ENCODE data around the gene SFRP4. TPM values are rescaled to one million over a fixed set of nuclear protein-coding genes. Genes with fewer than 3 reads are reported as not detected.
A peak's percentile ranks its signal among the peaks of the same experiment; 100 is the strongest.
"Not testable (repeated sequence)": the region's sequence is repeated elsewhere in the genome, so short reads cannot be mapped to it uniquely, and the experiment has no call there.

SFRP4 gene
- total RNA-seq (100 to 1,000 TPM in 1 of 2 donors, 10 to 100 TPM in 1; 98.6 to 302 TPM), polyA plus RNA-seq (10 to 100 TPM; 15.9 to 21.6 TPM)
- long read RNA-seq, donor 1, transcript SFRP4-201 (6 exons, 2,966 nt): major isoform, 1,755 of 1,789 reads
- long read RNA-seq, donor 1, partial matches to known transcripts: 3 of 1,789 reads
- long read RNA-seq, donor 1, other reads (novel, unspliced or antisense): 29 of 1,789 reads
- long read RNA-seq, donor 2, transcript SFRP4-201 (6 exons, 2,966 nt): major isoform, 760 of 809 reads
- long read RNA-seq, donor 2, partial matches to known transcripts: 10 of 809 reads
- long read RNA-seq, donor 2, other reads (novel, unspliced or antisense): 37 of 809 reads

GRCh38 chr7:37916673-37917660 lies at the start of gene SFRP4:
Gene SFRP4 (minus strand): TSS chr7:37916817. CDS start chr7:37916537, 280 bp downstream.
- intact Hi-C loops (cut with DNase I): loop anchor here in 1 of 2 donors (5.0 kb wide), 2 partner anchors 185 to 260 kb away; partner anchors contain the start of gene STARD3NL
- peak; percentile 89 for ATAC-seq (ENCODE audit: low FRiP score)
- Histone ChIP-seq H3K27me3 (ENCODE audit: control insufficient read depth in 1 of 2, insufficient read depth in 2 of 2, low read length in 1 of 2) (no peaks in the 10 kb centered on the region), H3K9me3 (ENCODE audit: control insufficient read depth, low read length) (no peaks in the 10 kb centered on the region), H3K4me1 (ENCODE audit: control insufficient read depth in 1 of 2, insufficient read depth in 2 of 2, low read length in 2 of 2) (peaks cover 0 to 4% of the 10 kb centered on the region in 2 donors), H3K27ac (ENCODE audit: low read depth in 1 of 2, low read length in 2 of 2) (peak within 1 kb of the TSS; percentile 24 to 53), H3K4me3 (ENCODE audit: low read length in 2 of 2) (peak within 1 kb of the TSS; percentile 35 to 41), H3K36me3 (ENCODE audit: control insufficient read depth in 1 of 2, insufficient read depth in 2 of 2, low read length in 1 of 2) (no peaks in the 10 kb centered on the region)
- WGBS, 2 donors: 0% methylated on average over 41 to 46 of the region's 46 CpGs
- DNase-seq: peak; percentile 88 to 93

- intact Hi-C loops (cut with DNase I): no loop called here
- DNase-seq (no peak), ATAC-seq (ENCODE audit: low FRiP score) (no peak)
- Histone ChIP-seq H3K27ac (ENCODE audit: low read depth in 1 of 2, low read length in 2 of 2) (no peak overlapping the region), H3K27me3 (ENCODE audit: control insufficient read depth in 1 of 2, insufficient read depth in 2 of 2, low read length in 1 of 2) (no peaks in the 10 kb centered on the region), H3K4me1 (ENCODE audit: control insufficient read depth in 1 of 2, insufficient read depth in 2 of 2, low read length in 2 of 2) (no peaks in the 10 kb centered on the region), H3K36me3 (ENCODE audit: control insufficient read depth in 1 of 2, insufficient read depth in 2 of 2, low read length in 1 of 2) (no peaks in the 10 kb centered on the region), H3K9me3 (ENCODE audit: control insufficient read depth, low read length) (no peaks in the 10 kb centered on the region), H3K4me3 (ENCODE audit: low read length in 2 of 2) (no peak overlapping the region)
- 73 to 82% methylated on average over 5 of the region's 5 CpGs for WGBS, 2 donors
These were observed 47.6 kb upstream of the SFRP4 start for GRCh38 chr7:37964196-37964595.

GRCh38 chr7:37961251-37961650 lies 44.6 kb upstream of the SFRP4 start:
- no peak overlapping the region for H3K27ac ChIP-seq (ENCODE audit: low read depth in 1 of 2, low read length in 2 of 2)
- no peaks in the 10 kb centered on the region for H3K9me3 ChIP-seq (ENCODE audit: control insufficient read depth, low read length)
- no peak overlapping the region for H3K4me3 ChIP-seq (ENCODE audit: low read length in 2 of 2)
- no peaks in the 10 kb centered on the region for H3K4me1 ChIP-seq (ENCODE audit: control insufficient read depth in 1 of 2, insufficient read depth in 2 of 2, low read length in 2 of 2)
- WGBS, 2 donors: 78 to 86% methylated on average over 5 of the region's 5 CpGs
- DNase-seq (no peak), ATAC-seq (ENCODE audit: low FRiP score) (no peak)
- peaks cover 0 to 1% of the 10 kb centered on the region in 2 donors for H3K27me3 ChIP-seq (ENCODE audit: control insufficient read depth in 1 of 2, insufficient read depth in 2 of 2, low read length in 1 of 2)
- peaks cover 0 to 2% of the 10 kb centered on the region in 2 donors for H3K36me3 ChIP-seq (ENCODE audit: control insufficient read depth in 1 of 2, insufficient read depth in 2 of 2, low read length in 1 of 2)
- intact Hi-C loops (cut with DNase I): no loop called here

GRCh38 chr7:37960483-37960882 lies 43.9 kb upstream of the SFRP4 start:
- 87 to 91% methylated on average over 2 of the region's 2 CpGs for WGBS, 2 donors
- DNase-seq (no peak), ATAC-seq (ENCODE audit: low FRiP score) (no peak)
- Histone ChIP-seq H3K27ac (ENCODE audit: low read depth in 1 of 2, low read length in 2 of 2) (no peak overlapping the region), H3K36me3 (ENCODE audit: control insufficient read depth in 1 of 2, insufficient read depth in 2 of 2, low read length in 1 of 2) (peaks cover 0 to 2% of the 10 kb centered on the region in 2 donors), H3K9me3 (ENCODE audit: control insufficient read depth, low read length) (no peaks in the 10 kb centered on the region), H3K4me3 (ENCODE audit: low read length in 2 of 2) (no peak overlapping the region), H3K4me1 (ENCODE audit: control insufficient read depth in 1 of 2, insufficient read depth in 2 of 2, low read length in 2 of 2) (no peaks in the 10 kb centered on the region), H3K27me3 (ENCODE audit: control insufficient read depth in 1 of 2, insufficient read depth in 2 of 2, low read length in 1 of 2) (peaks cover 0 to 1% of the 10 kb centered on the region in 2 donors)
- intact Hi-C loops (cut with DNase I): no loop called here

- Histone ChIP-seq H3K27me3 (ENCODE audit: control insufficient read depth in 1 of 2, insufficient read depth in 2 of 2, low read length in 1 of 2) (peaks cover 0 to 1% of the 10 kb centered on the region in 2 donors), H3K4me1 (ENCODE audit: control insufficient read depth in 1 of 2, insufficient read depth in 2 of 2, low read length in 2 of 2) (no peaks in the 10 kb centered on the region), H3K36me3 (ENCODE audit: control insufficient read depth in 1 of 2, insufficient read depth in 2 of 2, low read length in 1 of 2) (peaks cover 0 to 2% of the 10 kb centered on the region in 2 donors), H3K4me3 (ENCODE audit: low read length in 2 of 2) (no peak overlapping the region), H3K9me3 (ENCODE audit: control insufficient read depth, low read length) (no peaks in the 10 kb centered on the region), H3K27ac (ENCODE audit: low read depth in 1 of 2, low read length in 2 of 2) (no peak overlapping the region)
- intact Hi-C loops (cut with DNase I): no loop called here
- WGBS, 2 donors: 73 to 74% methylated on average over 9 of the region's 9 CpGs
- no peak for ATAC-seq (ENCODE audit: low FRiP score)
- no peak for DNase-seq
These were observed 40.8 kb upstream of the SFRP4 start for GRCh38 chr7:37957221-37957970.

- Histone ChIP-seq H3K36me3 (ENCODE audit: control insufficient read depth in 1 of 2, insufficient read depth in 2 of 2, low read length in 1 of 2) (peaks cover 0 to 6% of the 10 kb centered on the region in 2 donors), H3K9me3 (ENCODE audit: control insufficient read depth, low read length) (no peaks in the 10 kb centered on the region), H3K27me3 (ENCODE audit: control insufficient read depth in 1 of 2, insufficient read depth in 2 of 2, low read length in 1 of 2) (peaks cover 0 to 1% of the 10 kb centered on the region in 2 donors), H3K27ac (ENCODE audit: low read depth in 1 of 2, low read length in 2 of 2) (no peak overlapping the region), H3K4me3 (ENCODE audit: low read length in 2 of 2) (no peak overlapping the region), H3K4me1 (ENCODE audit: control insufficient read depth in 1 of 2, insufficient read depth in 2 of 2, low read length in 2 of 2) (no peaks in the 10 kb centered on the region)
- DNase-seq (no peak), ATAC-seq (ENCODE audit: low FRiP score) (no peak)
- intact Hi-C loops (cut with DNase I): no loop called here
These were observed 40.2 kb upstream of the SFRP4 start for GRCh38 chr7:37956791-37957190.

- H3K4me1 ChIP-seq (ENCODE audit: control insufficient read depth in 1 of 2, insufficient read depth in 2 of 2, low read length in 2 of 2); DNase-seq; H3K9me3 ChIP-seq (ENCODE audit: control insufficient read depth, low read length); H3K4me3 ChIP-seq (ENCODE audit: low read length in 2 of 2); H3K27ac ChIP-seq (ENCODE audit: low read depth in 1 of 2, low read length in 2 of 2); ATAC-seq (ENCODE audit: low FRiP score); H3K27me3 ChIP-seq (ENCODE audit: control insufficient read depth in 1 of 2, insufficient read depth in 2 of 2, low read length in 1 of 2); intact Hi-C loops (cut with DNase I): not testable (repeated sequence)
- peaks cover 0 to 10% of the 10 kb centered on the region in 2 donors for H3K36me3 ChIP-seq (ENCODE audit: control insufficient read depth in 1 of 2, insufficient read depth in 2 of 2, low read length in 1 of 2)
- 98 to 100% methylated on average over 1 of the region's 1 CpG for WGBS, 2 donors
These were observed 37.6 kb upstream of the SFRP4 start for GRCh38 chr7:37954217-37954616.

- Histone ChIP-seq H3K9me3 (ENCODE audit: control insufficient read depth, low read length) (no peaks in the 10 kb centered on the region), H3K4me3 (ENCODE audit: low read length in 2 of 2) (no peak overlapping the region), H3K27me3 (ENCODE audit: control insufficient read depth in 1 of 2, insufficient read depth in 2 of 2, low read length in 1 of 2) (no peaks in the 10 kb centered on the region), H3K4me1 (ENCODE audit: control insufficient read depth in 1 of 2, insufficient read depth in 2 of 2, low read length in 2 of 2) (no peaks in the 10 kb centered on the region), H3K36me3 (ENCODE audit: control insufficient read depth in 1 of 2, insufficient read depth in 2 of 2, low read length in 1 of 2) (peaks cover 0 to 9% of the 10 kb centered on the region in 2 donors), H3K27ac (ENCODE audit: low read depth in 1 of 2, low read length in 2 of 2) (no peak overlapping the region)
- 90% methylated on average over 2 of the region's 2 CpGs for WGBS, 2 donors
- DNase-seq (no peak), ATAC-seq (ENCODE audit: low FRiP score) (no peak)
- intact Hi-C loops (cut with DNase I): no loop called here
These were observed 35.6 kb upstream of the SFRP4 start for GRCh38 chr7:37952240-37952639.
